Measurements from ENCODE around the gene SPOCD1.

The SPOCD1 gene

DNA sequence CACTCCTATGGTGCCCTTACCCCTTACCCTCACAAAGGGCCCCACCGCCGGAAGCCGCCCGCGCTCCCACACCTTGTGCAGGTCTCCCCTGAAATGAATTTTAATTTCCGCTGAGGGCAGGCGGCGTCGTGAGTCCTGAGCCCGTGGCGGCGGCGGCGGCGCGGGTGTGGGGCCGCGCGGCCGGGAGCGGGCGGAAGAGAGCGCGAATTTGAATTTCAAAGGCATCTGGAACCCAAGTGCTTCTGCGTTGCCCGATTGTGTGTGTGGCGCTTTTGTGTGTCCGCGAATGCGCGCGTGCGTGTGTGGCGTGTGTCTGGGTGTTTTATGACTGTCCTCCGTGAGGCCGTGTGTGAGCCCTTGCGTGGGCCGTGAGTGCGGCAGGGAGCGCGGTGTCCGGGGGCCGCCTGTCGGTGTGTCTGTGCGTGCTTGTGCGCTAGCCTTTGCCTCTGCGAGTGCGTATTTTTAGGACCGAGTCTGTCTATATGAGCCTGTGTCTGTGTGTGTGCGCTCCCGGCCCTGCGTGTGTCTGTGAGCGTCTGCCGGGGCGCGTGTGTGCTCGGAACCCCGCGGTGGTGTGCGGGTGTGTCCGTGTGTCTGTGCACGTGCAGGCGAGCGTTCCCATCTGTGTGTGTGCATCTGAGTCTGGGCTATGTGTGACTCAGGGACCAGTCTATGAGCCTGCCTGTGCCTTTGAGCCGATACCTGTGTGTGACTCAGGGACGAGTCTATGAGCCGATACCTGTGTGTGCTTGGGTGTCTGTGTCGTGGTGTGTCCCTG is 43.7 kb downstream of the SPOCD1 start:
- no peak for DNase-seq (ENCODE audit: low spot score)

DNA sequence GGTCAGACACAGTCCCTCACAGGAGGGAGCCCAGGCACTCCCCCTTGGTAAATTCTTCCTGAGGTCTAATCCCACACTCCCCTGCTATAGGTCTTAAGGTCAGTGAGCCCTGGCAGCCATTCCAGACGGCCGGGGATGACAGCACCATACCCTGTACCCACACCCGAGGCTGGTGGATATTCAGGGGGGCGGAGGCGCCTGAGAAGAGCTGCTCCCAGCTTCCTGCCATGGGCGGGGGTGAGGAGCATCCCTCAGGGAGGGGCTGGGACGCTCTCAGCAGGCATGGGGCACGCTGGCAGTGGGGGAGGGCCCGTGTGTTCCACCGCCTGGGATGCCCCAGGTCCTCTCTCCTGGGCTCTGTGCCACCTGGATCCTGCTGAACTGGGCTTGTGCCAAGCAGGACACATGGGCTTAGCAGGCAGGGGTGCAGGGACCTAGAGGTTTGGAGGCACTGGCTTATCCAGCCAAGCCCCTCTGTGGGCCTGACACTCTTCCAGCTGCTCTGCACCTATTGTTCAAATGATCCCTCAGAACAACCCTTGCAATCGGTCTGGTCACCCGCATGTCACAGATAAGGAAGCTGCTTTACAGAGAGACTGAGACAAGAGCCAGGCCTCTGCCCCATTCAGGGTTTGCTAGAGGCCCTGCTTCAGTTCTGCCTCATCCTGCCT is 46.0 kb downstream of the SPOCD1 start:
- no peak for DNase-seq (ENCODE audit: low spot score)

DNA sequence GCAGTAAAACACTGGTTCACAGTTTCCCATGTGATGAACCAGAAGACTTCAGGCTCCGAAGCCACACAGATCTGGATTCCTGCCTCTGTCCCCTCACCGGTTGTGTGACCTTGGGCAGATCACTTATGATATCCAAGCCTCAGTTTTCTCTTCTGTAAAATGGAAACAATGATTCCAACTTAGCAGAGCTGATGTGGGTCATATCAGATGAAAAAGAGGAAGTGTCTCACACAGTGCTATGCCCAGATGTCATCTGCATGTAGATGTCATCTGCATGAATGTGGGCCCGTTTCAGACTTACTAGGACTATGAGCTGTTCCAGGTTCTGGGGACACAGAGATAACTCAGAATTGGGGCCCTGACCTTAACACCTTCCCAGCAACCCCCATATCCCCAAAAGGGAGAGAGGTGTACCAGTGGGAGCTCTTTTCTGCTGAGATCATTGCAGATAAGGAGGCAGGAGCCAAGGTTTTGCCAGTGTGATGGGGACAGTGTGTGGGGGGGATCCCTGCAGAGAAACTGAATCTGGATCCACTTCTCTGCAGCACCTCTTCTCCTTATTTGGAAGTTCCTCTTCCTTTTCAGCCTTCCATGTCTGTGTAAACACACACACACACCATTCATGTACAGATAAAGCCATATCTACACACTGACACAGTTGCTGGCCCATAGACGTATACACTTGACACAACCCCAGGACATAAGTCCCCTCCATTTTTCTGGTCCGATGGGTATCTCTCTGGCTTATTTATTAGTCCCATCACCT is 46.7 kb downstream of the SPOCD1 start:
- no peak for DNase-seq (ENCODE audit: low spot score)

DNA sequence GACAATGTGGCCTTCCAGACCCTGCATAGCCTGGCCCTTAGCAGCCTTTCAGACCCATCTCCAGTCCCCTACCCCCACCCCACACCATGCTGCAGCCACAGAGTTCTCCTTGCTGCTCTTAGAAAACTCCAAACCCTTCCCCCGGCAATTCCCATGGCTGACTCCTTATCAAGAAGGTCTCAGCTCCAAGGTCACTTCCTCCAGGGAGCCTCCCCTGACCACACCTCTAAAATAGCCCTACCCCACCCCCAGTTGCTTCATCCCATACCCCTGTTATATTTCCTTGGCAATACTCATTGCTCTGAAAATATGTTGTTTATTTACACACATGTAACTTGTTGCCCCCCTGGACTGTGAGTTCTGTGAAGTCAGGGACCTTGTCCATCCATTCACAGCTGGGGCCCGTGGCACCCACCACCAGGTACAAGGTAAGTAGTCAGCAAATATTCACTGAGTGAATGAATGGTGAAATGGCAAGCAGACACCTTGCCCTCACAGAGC is 47.4 kb downstream of the SPOCD1 start:
- DNase-seq (ENCODE audit: low spot score): no peak

DNA sequence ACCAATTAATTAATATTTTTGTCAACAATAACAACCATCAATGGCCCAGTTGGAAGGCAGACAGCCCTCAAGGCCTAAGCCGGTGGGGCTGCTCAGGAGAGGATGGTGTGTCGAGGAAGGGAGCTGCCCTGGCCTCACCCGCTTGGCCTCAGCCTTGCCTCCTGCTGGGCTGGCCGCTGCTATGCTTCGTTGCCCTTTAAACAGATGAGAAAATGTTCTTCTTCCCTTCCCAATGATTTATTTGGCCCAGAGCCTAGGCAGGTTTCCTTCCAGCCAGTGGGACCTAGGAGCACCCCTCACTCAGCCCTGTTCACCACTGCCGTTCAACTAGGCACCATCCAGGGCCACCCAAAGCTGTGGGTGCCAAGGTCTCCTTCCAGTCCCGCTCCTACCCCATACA is 48.6 kb downstream of the SPOCD1 start:
- DNase-seq (ENCODE audit: low spot score): no peak

DNA sequence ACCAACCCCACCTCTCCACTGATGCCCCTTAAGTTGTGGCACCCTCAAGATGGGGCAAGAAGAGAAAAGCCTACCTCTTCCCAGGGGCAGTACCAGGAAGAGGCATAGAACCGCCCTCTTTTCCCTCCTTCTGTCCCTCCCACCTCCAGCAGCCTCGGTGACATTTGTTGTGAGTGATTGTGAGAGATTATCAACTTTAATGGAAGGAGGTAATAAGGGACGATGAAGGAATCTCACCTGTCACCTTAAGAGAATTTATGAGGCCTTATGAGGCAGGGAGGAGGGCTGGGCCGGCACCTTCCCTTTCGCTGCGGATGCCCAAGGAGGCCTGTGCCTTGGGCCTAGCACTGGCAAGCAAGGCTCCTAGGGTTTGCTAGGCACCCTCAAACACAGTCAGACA is 50.3 kb downstream of the SPOCD1 start:
- DNase-seq (ENCODE audit: low spot score): no peak

DNA sequence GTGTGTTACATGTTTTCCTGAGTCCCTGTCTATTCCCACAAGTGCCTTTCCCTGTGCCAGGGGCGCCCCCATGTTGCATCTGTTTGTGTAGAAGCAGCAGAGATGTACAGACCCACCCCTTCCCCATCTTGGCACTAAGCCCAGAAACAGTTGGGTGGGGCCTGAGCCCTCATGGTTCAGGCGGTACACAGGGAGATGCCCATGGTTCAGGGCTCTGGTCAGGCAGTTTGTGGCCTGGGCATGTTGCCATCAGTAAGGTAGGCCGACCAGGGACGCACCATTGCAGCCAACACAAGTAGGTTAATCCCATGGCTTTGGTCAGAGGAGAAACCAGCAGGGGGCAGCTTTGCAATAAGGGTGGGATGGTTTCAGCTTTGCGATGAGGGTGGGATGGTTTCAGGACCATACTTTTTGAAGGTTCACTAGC is 50.8 kb downstream of the SPOCD1 start:
- no peak for DNase-seq (ENCODE audit: low spot score)

DNA sequence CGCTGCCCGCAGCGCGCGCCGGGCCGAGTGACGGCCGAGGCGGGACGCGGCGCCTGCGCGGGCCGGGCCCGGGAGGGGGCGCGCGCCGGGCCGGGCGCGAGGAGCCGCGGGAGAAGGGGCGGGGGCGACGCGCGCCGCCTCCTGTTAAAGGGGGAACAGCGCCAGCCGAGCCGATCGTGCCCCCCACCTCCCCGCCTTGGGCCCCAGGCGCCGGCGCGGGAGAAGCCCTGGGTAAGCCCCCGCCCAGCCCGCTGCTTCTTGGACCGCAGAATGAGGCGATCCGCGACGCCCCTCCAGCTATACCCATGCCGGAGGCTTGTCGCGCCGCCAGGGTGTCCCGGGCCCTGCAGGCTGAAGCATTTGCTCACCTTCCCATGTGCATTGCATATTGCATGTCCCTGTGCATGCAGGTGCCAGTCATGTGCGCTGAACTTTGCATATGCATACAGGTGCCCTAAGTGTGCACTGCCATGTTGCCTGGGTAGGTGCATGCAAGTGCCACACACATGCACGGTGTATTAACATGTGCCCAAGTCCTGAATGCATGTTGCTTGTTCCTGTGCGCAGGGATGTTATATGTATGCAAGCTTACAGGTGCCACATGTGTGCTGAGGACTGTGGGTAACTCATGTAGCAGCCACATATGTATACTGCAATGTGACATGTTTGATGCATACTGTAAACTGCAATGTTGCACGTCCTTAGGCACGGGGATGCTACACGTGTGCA is 51.3 kb downstream of the SPOCD1 start, which contains the start of gene ADGRB2:
Gene ADGRB2, minus strand, starts transcription at position 29 of the 729 bp plus-strand sequence. CDS start 7,119 bp downstream, outside the sequence.
- peak; percentile 50 for DNase-seq (ENCODE audit: low spot score)

DNA sequence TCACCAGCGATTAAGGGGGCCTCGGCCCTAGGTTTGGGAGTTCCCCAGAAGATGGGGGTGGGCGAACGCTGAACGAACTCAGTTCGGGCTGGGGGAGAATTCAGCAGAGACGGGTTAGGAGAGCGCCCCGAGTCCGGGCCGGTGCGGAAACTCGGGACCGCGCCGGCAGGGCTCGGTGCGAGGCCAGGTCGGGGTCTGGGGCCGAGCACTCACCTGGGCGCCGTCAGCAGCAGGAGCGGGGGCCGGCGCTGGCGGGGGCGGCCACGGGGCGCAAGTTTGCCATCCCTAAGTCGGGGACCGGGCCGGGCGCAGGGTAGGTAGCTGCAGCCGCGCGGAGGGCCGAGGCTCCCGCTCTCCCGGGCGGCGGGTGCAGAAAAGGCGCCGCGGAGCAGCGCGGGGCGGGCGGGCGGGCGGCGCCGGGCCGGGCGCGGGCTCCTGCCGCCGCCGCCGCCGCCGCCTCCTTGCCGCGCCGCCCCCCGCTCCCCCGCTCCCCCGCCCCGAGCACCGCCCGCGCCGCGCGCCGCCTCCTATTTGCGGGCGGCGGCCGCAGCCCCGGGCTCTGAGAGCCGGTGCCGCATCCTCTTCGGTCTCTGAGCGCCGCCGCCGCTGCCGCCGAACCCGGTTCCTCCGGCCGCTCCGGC is 52.0 kb downstream of the SPOCD1 start:
- DNase-seq (ENCODE audit: low spot score): no peak

DNA sequence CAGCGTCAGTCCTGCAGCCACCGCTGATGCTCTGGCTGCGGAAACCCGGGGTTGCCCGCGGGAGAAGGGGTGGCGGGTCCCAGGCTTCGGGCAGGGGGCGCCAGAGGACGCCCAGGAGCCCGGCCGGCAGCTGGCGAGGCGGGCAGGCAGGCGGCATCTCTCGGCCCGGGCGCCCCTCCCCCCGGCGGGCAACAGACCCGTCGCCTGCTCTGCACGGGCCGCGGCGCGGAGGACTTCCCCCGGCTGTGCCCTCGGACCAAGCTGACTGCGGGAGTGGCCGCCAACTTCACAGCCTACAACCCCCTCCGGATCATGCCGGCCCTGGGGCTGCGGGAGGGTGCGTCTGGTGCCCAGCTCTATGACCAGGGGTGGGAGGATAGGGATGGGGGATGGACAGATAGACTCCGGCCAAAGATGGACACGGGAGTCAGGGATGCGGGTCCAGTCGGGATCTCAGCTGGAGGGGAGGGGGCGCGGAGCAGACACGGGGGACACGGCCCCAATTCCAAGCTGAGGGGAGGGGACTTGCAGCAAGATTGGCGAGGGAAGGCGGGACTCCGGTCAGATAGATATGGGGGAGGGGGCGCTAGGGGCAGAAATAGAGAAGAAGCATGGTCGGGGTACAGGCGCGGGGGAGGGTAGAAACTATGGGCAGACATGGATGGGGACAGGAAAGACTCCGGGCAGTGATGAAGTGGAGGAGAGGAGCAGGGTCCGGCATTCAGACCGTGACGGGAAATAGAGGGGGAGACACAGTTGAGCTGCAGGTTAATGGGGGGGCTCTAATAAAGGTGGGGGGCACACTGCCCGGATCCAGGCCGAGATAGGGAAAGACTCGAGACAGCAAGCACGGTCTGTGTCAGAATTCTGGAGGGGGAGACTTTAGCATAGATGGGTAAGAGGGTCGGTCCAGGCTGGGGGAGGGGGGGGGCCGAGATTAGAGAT is 52.8 kb downstream of the SPOCD1 start:
- DNase-seq (ENCODE audit: low spot score): peak; percentile 79

DNA sequence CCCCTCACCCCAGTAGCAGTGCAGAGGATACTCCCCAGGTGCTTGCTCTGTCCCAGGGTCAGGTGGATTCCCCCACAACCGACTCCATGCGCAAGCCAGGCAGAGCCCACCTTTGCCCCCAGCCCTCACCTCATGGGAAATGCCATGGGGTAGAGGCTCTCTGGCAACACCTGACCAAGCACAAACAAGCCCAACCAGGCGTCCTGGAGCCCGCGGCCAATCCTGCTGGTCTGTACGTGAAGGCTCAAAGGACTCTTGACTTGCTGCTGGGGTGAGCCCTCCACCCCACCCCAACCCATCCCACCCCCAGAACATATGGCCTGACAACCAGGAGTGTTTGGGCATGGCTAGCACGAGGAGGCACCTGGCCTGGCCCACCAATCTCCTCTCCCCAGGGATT is 53.5 kb downstream of the SPOCD1 start:
- no peak for DNase-seq (ENCODE audit: low spot score)

DNA sequence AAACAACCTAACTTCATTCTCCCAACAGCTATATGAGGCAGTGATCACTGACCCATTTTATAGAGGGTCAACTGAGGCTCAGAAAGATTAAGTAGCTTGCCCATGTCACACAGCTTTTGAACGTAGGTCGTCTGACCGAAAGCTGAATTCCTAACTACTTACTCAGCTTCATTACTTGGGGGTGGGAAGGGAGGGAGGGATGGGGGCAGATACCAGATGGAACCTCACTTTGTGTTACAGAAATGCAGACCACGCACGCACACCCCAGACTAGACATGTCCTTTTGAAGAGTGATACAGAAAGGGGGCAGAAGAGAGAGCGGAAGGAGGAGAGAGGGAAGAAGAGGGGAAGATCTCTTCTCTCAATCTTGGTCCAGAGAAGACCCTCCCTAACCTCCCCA is 53.9 kb downstream of the SPOCD1 start:
- peak; percentile 60 for DNase-seq (ENCODE audit: low spot score)

DNA sequence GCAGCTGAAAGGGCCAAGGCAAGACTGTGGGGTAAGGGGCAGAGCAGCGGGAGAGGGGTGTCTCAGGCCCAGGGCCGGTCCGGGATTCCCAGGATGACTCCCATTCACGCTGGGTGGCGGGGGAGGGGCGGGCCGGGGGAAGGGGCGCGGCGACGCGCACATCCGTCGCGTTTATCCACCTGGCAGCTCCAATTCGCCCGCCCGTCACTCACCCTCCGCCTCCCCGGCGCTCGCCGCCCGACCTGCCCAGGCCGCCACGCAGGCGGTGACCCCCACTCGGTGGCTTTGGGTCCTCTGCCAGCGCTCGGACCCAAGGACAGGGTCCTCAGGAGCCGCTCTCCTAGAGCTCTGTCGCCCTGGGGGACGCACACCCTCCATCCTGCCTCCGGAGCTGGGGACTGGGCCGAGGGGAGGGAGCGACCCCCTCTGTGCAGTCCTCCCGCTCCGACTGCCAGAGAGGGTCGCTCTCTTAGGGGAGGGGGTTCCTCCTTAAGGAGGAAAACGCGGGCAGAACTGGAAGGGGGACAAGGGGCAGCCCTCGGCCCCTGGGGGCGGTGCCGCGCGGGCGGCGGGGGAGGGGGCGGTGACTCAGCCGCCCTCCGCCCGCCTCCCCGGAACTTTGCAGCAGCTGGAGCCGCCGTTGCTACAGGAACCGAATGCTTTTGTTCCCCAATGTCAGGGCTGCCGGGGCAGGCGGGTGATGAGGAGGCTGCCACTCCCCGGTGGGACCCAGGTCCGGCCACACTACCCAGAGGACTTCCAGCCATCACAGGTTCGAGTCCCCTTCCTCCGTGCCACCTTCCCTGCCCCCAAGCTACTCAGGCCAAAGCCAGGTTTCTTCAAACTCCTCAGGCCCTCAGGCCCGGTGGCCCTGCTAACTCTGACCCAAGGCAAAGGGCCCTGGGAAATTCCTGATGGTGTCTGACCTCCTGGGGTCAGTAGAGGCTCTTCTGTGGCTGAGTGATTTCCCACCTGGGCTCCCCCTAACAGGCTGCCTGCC is 55.1 kb downstream of the SPOCD1 start:
- DNase-seq (ENCODE audit: low spot score): peak; percentile 96

DNA sequence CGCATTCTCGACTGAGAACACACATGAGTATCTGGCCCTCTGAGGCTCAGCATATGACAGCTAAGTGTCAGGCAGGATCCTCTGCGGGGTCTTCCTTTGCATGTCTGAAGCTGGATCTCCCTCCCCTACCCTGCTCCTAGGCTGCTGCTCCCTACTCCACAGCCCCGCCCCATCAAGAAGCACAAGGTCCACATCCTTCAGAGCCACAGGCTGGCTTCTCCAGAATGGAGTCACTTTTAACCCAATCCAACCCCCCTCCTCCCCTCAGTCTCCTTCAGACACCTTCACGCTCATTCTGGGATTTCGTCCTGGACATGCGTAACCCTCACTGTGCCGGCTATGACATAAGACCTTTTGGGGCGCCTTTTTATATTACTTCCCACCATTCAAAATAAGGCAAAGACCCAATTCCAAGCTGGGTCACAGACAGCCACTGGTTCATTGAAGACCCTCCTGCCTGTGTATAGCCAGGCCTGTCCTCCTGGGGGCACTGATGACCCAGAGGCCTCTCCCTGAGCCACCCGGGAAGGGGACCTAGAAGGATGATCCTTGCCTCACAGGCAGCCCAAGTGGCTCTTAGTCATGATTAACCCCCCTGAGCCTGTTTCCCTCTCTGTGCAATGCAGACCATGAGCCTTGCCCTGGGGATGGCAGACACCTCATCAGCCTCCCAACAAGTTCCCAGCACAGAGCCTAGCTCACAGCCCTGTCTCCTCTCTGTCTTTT is 56.4 kb downstream of the SPOCD1 start:
- DNase-seq (ENCODE audit: low spot score): no peak

DNA sequence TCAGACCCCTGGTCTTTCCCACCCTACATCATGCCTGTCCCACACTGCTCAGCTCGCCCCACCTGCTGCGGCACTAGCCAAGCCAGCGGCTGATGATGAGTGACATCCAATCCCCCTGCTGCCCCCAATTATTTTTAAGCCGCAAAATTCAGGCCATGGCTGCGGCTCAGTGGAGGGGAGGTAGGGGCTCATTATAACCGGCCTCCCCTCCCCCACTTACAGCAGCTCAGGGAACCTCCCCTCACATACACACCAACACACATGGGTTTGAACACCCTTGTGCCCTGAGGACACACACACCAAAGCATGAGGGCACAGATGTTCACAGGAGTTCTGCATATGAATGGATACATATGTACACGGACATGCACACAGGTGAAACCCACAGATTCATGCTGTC is 57.0 kb downstream of the SPOCD1 start:
- no peak for DNase-seq (ENCODE audit: low spot score)

DNA sequence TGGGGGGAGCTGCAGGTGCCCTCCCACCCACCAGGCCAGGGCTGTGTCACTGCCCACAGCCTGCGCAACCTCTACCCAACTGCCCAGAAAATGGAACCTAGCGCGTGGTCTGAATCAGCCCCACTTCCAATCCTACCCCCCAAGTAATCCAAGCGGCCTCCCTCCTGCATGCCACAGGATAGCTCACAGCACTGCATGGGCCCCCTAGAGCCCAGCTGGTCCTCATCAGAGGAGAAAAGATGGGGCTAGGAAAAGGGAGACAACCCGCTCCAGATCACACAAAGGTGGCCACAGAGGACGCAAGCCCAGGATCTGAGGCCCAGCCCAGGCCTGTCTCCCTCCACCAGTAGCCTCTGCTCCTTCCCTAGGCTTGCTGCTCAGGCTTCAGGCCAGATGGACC is 57.8 kb downstream of the SPOCD1 start:
- DNase-seq (ENCODE audit: low spot score): no peak

DNA sequence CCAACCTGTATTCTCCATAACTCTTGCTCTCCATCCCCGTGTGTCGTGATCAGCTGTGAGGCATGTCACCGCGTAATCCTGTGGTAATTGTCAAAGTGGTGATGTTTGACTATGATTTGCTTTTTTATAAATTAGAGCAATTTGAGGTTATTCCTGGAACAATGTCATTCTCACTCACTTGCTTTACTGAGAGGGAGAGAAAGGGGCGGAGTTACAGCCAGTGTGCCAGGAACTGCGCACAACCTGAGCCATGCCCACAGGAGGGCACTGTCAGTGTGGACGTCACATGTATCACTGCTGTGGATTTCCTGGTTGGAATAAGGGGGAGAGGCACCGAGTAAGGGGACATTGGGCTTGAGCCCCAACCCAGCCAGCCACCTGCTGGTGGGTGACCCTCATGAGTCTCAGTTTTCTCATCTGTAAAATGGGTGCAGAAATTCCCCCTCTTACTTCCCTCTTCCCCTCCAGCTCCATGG is 58.6 kb downstream of the SPOCD1 start:
- DNase-seq (ENCODE audit: low spot score): no peak

DNA sequence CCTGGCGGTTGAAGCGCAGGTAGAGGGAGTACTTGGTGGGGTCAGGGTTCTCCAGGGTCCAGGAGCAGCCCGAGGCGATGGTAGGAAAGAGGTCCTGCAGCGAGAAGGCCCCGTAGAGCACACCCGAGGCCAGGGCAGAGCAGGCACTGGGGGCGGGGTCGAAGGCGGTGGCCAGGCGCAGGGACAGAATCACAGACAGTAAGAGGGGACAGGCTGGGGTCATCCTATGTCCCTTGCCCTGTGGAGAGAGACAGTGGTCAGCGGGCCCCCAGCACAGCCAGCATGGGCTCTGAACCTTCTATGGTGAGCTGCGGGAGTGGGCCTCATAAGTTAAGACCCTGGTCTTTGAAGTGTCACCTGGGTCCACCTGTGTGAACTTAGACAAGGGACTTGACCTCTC is 59.2 kb downstream of the SPOCD1 start:
- no peak for DNase-seq (ENCODE audit: low spot score)

Measured in hepatic stellate cell (primary cell).